IMR-90 (cell line): ENCODE measurements around the gene RIPPLY1. TPM values are rescaled to one million over a fixed set of nuclear protein-coding genes. Genes with fewer than 3 reads are reported as not detected.

Experiments used
- ATAC-seq: fragments of 200-7000 bp; cut with Tn5 transposase; 2 replicates; pipeline ENCODE4 v1.9.1; 2020; ENCODE audit warnings: low read depth, mild to moderate bottlenecking, moderate library complexity
- BruUV-seq: library from RNA; stranded (reverse); fragments of 400-500 nt; replicated peaks from 2 replicates; lab custom pipeline; 2021; lab: Mats Ljungman, UMichigan
- CTCF ChIA-PET: fragments of 300-600 bp; formaldehyde crosslinking; extraction: SDS; loops from one replicate; lab custom pipeline; 2021; ENCODE audit warnings: antibody characterized with exemption; lab: Yijun Ruan, JAX
- POLR2A ChIA-PET: fragments of 300-600 bp; sonication (Branson Sonifier 250); formaldehyde crosslinking; loops from one replicate; lab custom pipeline; 2022; ENCODE audit warnings: antibody characterized with exemption; ENCODE audit not compliant: unreplicated experiment; lab: Charles Lee
- DNase-seq: peaks from one replicate; pipeline ENCODE4 v3.0.0; 2013
- H2AFZ ChIP-seq: replicated peaks from 2 replicates; pipeline ENCODE3; 2013; ENCODE audit warnings: low read length, mild to moderate bottlenecking; ENCODE audit not compliant: poor library complexity
- H2AK5ac ChIP-seq: 2 replicates; pipeline ENCODE4 v1.6.1; 2013; ENCODE audit warnings: low read depth, low read length, inconsistent platforms
- H2AK9ac ChIP-seq: replicated peaks from 2 replicates; pipeline ENCODE3; 2013; ENCODE audit warnings: mild to moderate bottlenecking, low read depth, low read length, moderate library complexity; ENCODE audit not compliant: poor library complexity
- H2BK120ac ChIP-seq: 2 replicates; pipeline ENCODE4 v1.6.1; 2013; ENCODE audit warnings: low read depth, low read length, inconsistent platforms
- H2BK15ac ChIP-seq: 3 replicates; pipeline ENCODE4 v1.6.1; 2013; ENCODE audit warnings: low read depth, low read length, inconsistent platforms
- H2BK20ac ChIP-seq: 2 replicates; pipeline ENCODE4 v1.6.1; 2013; ENCODE audit warnings: low read depth, mild to moderate bottlenecking, inconsistent platforms, low read length, moderate library complexity
- H2BK5ac ChIP-seq: 2 replicates; pipeline ENCODE4 v1.6.1; 2013; ENCODE audit warnings: mild to moderate bottlenecking, low read depth, low read length, inconsistent platforms; ENCODE audit not compliant: poor library complexity, severe bottlenecking
- H3K14ac ChIP-seq: replicated peaks from 2 replicates; pipeline ENCODE4 v1.6.1; 2013; ENCODE audit warnings: low read depth, low read length, inconsistent platforms
- H3K18ac ChIP-seq: 2 replicates; pipeline ENCODE4 v1.6.1; 2013; ENCODE audit warnings: low read depth, low read length, control low read depth
- H3K23ac ChIP-seq: 2 replicates; pipeline ENCODE4 v1.6.1; 2013; ENCODE audit warnings: low read depth, low read length, inconsistent platforms
- H3K27ac ChIP-seq: 2 replicates; pipeline ENCODE4 v1.5.1; 2013; ENCODE audit warnings: mild to moderate bottlenecking, control low read depth, low read length; ENCODE audit not compliant: insufficient read depth
- H3K27me3 ChIP-seq: 2 replicates; pipeline ENCODE4 v1.6.1; 2013; ENCODE audit warnings: low read length; ENCODE audit not compliant: control insufficient read depth, insufficient read depth
- H3K36me3 ChIP-seq: 2 replicates; pipeline ENCODE4 v1.6.1; 2013; ENCODE audit warnings: low read length, mixed read lengths; ENCODE audit not compliant: control insufficient read depth, insufficient read depth
- H3K4ac ChIP-seq: 2 replicates; pipeline ENCODE4 v1.6.1; 2013; ENCODE audit warnings: low read depth, low read length, inconsistent platforms
- H3K4me1 ChIP-seq: 2 replicates; pipeline ENCODE4 v1.6.1; 2013; ENCODE audit warnings: low read length, mixed read lengths; ENCODE audit not compliant: control insufficient read depth, insufficient read depth
- H3K4me2 ChIP-seq: 2 replicates; pipeline ENCODE4 v1.6.1; 2013; ENCODE audit warnings: low read depth, mild to moderate bottlenecking, control low read depth, low read length, moderate library complexity
- H3K4me3 ChIP-seq: 2 replicates; pipeline ENCODE4 v1.5.1; 2013; ENCODE audit warnings: low read depth, mild to moderate bottlenecking, control low read depth, low read length, moderate library complexity; ENCODE audit not compliant: insufficient read depth
- H3K56ac ChIP-seq: 2 replicates; pipeline ENCODE4 v1.6.1; 2013; ENCODE audit warnings: low read length, inconsistent platforms; ENCODE audit not compliant: insufficient read depth; ENCODE audit errors: extremely low read depth
- H3K79me1 ChIP-seq, 2 experiments: 2 replicates each; pipeline ENCODE4 v1.6.1; 2013; ENCODE audit warnings: low read length in 2 of 2, inconsistent platforms in 1 of 2, low read depth in 1 of 2
- H3K9ac ChIP-seq: 2 replicates; pipeline ENCODE4 v1.6.1; 2013; ENCODE audit warnings: low read depth, low read length, control low read depth
- H3K9me1 ChIP-seq: 2 replicates; pipeline ENCODE4 v1.6.1; 2013; ENCODE audit warnings: low read length, inconsistent platforms; ENCODE audit not compliant: insufficient read depth
- H3K9me3 ChIP-seq: 2 replicates; pipeline ENCODE4 v1.6.1; 2013; ENCODE audit warnings: low read length; ENCODE audit not compliant: control insufficient read depth, insufficient read depth
- H4K20me1 ChIP-seq: 2 replicates; pipeline ENCODE4 v1.6.1; 2013; ENCODE audit warnings: low read length, inconsistent platforms; ENCODE audit not compliant: insufficient read depth
- H4K5ac ChIP-seq: 2 replicates; pipeline ENCODE4 v1.6.1; 2013; ENCODE audit warnings: mild to moderate bottlenecking, low read depth, low read length, control low read depth
- H4K8ac ChIP-seq, 2 experiments: 2 replicates each; pipeline ENCODE4 v1.6.1; 2013; ENCODE audit warnings: low read depth in 2 of 2, low read length in 2 of 2, control low read depth in 1 of 2, inconsistent platforms in 1 of 2
- H4K91ac ChIP-seq: 2 replicates; pipeline ENCODE4 v1.6.1; 2013; ENCODE audit warnings: low read depth, low read length, inconsistent platforms; ENCODE audit not compliant: insufficient read depth
- ELK1 ChIP-seq: fragments of 150-350 bp; IDR thresholded peaks from 2 replicates; pipeline ENCODE4 v1.6.1; 2016; ENCODE audit warnings: low read depth, mild to moderate bottlenecking, low read length, moderate library complexity, borderline replicate concordance
- RFX5 ChIP-seq: IDR thresholded peaks from 2 replicates; pipeline ENCODE4 v1.8.0; 2012; ENCODE audit warnings: low read depth, mild to moderate bottlenecking, low read length, moderate library complexity
- WGBS, 2 experiments: methylation state at CpG; one replicate each; pipeline versions ENCODE4 v1.1.5 to v1.1.7; 2013; ENCODE audit warnings: missing lambda C conversion rate in 2 of 2; ENCODE audit not compliant: insufficient read length in 1 of 2; ENCODE audit errors: extremely low coverage in 2 of 2; 5-methylcytosine and 5-hydroxymethylcytosine counted together
- dilution Hi-C: fragments of 300-500 bp; cut with HindIII; formaldehyde crosslinking; loops from one replicate; pipeline ENCODE4 v1.14.3; 2018; ENCODE audit warnings: low sequenced_read_pairs; ENCODE audit not compliant: unreplicated experiment
- in situ Hi-C: fragments of 300-500 bp; cut with MboI; formaldehyde crosslinking; loops from 3 replicates; pipeline ENCODE4 v1.14.3; 2019; ENCODE audit warnings: low sequenced_read_pairs, inconsistent platforms, mixed read lengths
- intact Hi-C: fragments of 100-400 bp; cut with micrococcal nuclease; formaldehyde crosslinking; loops from 2 replicates; pipeline ENCODE4 v1.10.0; 2022
- polyA plus RNA-seq, 3 experiments: library from polyadenylated mRNA; depleted of rRNA; stranded (reverse); fragments of >200 nt; gene quantifications; 2 replicates each; pipeline ENCODE4 v1.2.3, GENCODE V29; 2012; ENCODE audit warnings: low replicate concordance in 1 of 3
- total RNA-seq: library from RNA; depleted of rRNA; stranded (reverse); fragments of >200 nt; gene quantifications from 2 replicates; pipeline ENCODE4 v1.2.3, GENCODE V29; 2012

Gene RIPPLY1
- total and polyA plus RNA-seq, 2 of the 4 experiments (the other 2 are of a cell fraction) = not detected

- no peak overlapping the region for H3K27ac ChIP-seq
- dilution Hi-C loops = no loop called here
Observed at GRCh38 chrX:106897259-106897658, 5.9 kb downstream of the RIPPLY1 start.

More at GRCh38 chrX:106897259-106897658, 5.9 kb downstream of the RIPPLY1 start:
- no peak overlapping the region for H2BK5ac ChIP-seq
- no peak overlapping the region for H3K18ac ChIP-seq
- no peak overlapping the region for H3K4me2 ChIP-seq
- H3K79me1 ChIP-seq = no peaks in the 10 kb centered on the region
- H2AK5ac ChIP-seq = 0 out of 2 replicates have a peak overlapping the region, but pooled peaks have one; percentile 8
- H2AFZ ChIP-seq = peak overlapping the region; percentile 3
- no peak overlapping the region for H3K9ac ChIP-seq
- no TSS peak for BruUV-seq
- H4K5ac ChIP-seq = no peak overlapping the region
- peak; percentile 63 for DNase-seq
- no peaks in the 10 kb centered on the region for H3K9me3 ChIP-seq
- H3K14ac ChIP-seq = no peak overlapping the region
- no peak overlapping the region for H2AK9ac ChIP-seq
- H3K23ac ChIP-seq = no peak overlapping the region
- H2BK120ac ChIP-seq = no peak overlapping the region
- H2BK20ac ChIP-seq = no peak overlapping the region
- peak overlapping the region in 1 of 2 experiments; percentile 36; a peak in 1 of 4 replicates for H4K8ac ChIP-seq
- H4K20me1 ChIP-seq = no peaks in the 10 kb centered on the region
- H3K27me3 ChIP-seq = peaks cover 10% of the 10 kb centered on the region
- H3K56ac ChIP-seq = no peak overlapping the region
- POLR2A ChIA-PET = interaction anchor here (0.7 kb wide), 1 partner anchor 539 kb away, joined by 6 read pairs; no protein-coding TSS in a partner anchor
- no peak overlapping the region for H3K4me3 ChIP-seq
- H2BK15ac ChIP-seq = no peak overlapping the region
- no CpG with 5 or more reads among the region's 6 CpGs for WGBS, 2 experiments
- intact Hi-C loops (loop anchor here (10.0 kb wide), 6 partner anchors 128 to 998 kb away; partner anchors contain the start of genes PRPS1 and RBM41), in situ Hi-C loops (no loop called here)
- peaks cover 11% of the 10 kb centered on the region; the same call in 1 of the 2 replicates for H3K9me1 ChIP-seq
- no peak overlapping the region for H4K91ac ChIP-seq
- no peak for TF ChIP-seq RFX5
- TF ChIP-seq ELK1 = no peak
- ATAC-seq = no peak
- CTCF ChIA-PET = interaction anchor here (3.0 kb wide), 1 partner anchor 62 kb away, joined by 18 read pairs; no protein-coding TSS in a partner anchor
- H3K4me1 ChIP-seq = 0 out of 2 replicates have a peak, but pooled peaks cover 3% of the 10 kb centered on the region
- H3K4ac ChIP-seq = no peak overlapping the region
- H3K36me3 ChIP-seq = no peaks in the 10 kb centered on the region
